Medulla oblongata (tissue), 1 donor: ENCODE measurements around the gene DTL.
"Not testable (repeated sequence)": the region's sequence is repeated elsewhere in the genome, so short reads cannot be mapped to it uniquely, and the experiment has no call there.

ENCODE experiments used
- DNase-seq: peaks from one replicate; pipeline ENCODE4 v3.0.0-alpha.2; 2015; ENCODE audit errors: extremely low spot score

Gene DTL

GRCh38 chr1:212035123-212035834 is at the start of gene DTL, which contains the start of gene INTS7:
TSS of gene DTL (plus strand) at chr1:212035748. CDS start at chr1:212035891, 143 bp downstream.
TSS of gene INTS7 (minus strand) at chr1:212035557. CDS start at chr1:212035437, 120 bp downstream.
- peak; percentile 100 for DNase-seq

- no peak for DNase-seq
Measured at GRCh38 chr1:211986628-211987254, 48.8 kb upstream of the DTL start.

GRCh38 chr1:211991695-211992094 is 43.9 kb upstream of the DTL start:
- DNase-seq, result no peak

GRCh38 chr1:211997426-211997825 is 38.1 kb upstream of the DTL start:
- not testable (repeated sequence) for DNase-seq

GRCh38 chr1:212002536-212002935 is 33.0 kb upstream of the DTL start:
- no peak for DNase-seq

- no peak for DNase-seq
Measured at GRCh38 chr1:212004895-212005608, 30.5 kb upstream of the DTL start.

GRCh38 chr1:212007178-212007577 is 28.4 kb upstream of the DTL start:
- DNase-seq, result no peak

- no peak for DNase-seq
Measured at GRCh38 chr1:212007886-212008285, 27.7 kb upstream of the DTL start.

- no peak for DNase-seq
Measured at GRCh38 chr1:212009561-212009960, 26.0 kb upstream of the DTL start.

GRCh38 chr1:212010004-212010403 is 25.5 kb upstream of the DTL start:
- no peak for DNase-seq

- peak; percentile 75 for DNase-seq
Measured at GRCh38 chr1:212012034-212012740, 23.4 kb upstream of the DTL start.

- no peak for DNase-seq
Measured at GRCh38 chr1:212013672-212014071, 21.9 kb upstream of the DTL start.

GRCh38 chr1:212020975-212021374 is 14.6 kb upstream of the DTL start:
- no peak for DNase-seq

- no peak for DNase-seq
Measured at GRCh38 chr1:212021563-212021962, 14.0 kb upstream of the DTL start.

- not testable (repeated sequence) for DNase-seq
Measured at GRCh38 chr1:212022908-212023307, 12.6 kb upstream of the DTL start.

GRCh38 chr1:212024469-212025149 is 10.9 kb upstream of the DTL start:
- DNase-seq, result no peak

- DNase-seq, result not testable (repeated sequence)
Measured at GRCh38 chr1:212027727-212028126, 7.8 kb upstream of the DTL start.

GRCh38 chr1:212030936-212031528 is 4.5 kb upstream of the DTL start:
- DNase-seq, result no peak

GRCh38 chr1:212034516-212035122 is 929 bp upstream of the DTL start:
- DNase-seq, result no peak

- DNase-seq, result no peak
Measured at GRCh38 chr1:212035835-212036605, 472 bp downstream of the DTL start.
